Cerebellar nuclear complex (tissue), 1 donor: Measurements from ENCODE around the gene ZNF684.
"Not testable (repeated sequence)": the region's sequence is repeated elsewhere in the genome, so short reads cannot be mapped to it uniquely, and the experiment has no call there.

Experiments
- DNase-seq, 2 experiments: peaks; one replicate each; lab custom pipeline; 2025; lab: John Stamatoyannopoulos, UW

Gene ZNF684

GRCh38 chr1:40574805-40575204 lies 43.4 kb downstream of the ZNF684 start:
- not testable (repeated sequence) for DNase-seq

- DNase-seq = no peak
Observed at GRCh38 chr1:40575336-40575735, 43.9 kb downstream of the ZNF684 start.

- DNase-seq = no peak
Observed at GRCh38 chr1:40582116-40582515, 50.7 kb downstream of the ZNF684 start.

GRCh38 chr1:40583980-40584379 lies 52.5 kb downstream of the ZNF684 start:
- no peak for DNase-seq

GRCh38 chr1:40588586-40588985 lies 57.1 kb downstream of the ZNF684 start:
- DNase-seq = no peak

- DNase-seq = no peak
Observed at GRCh38 chr1:40592107-40592803, 60.8 kb downstream of the ZNF684 start.

- no peak for DNase-seq
Observed at GRCh38 chr1:40593449-40594186, 62.2 kb downstream of the ZNF684 start.

GRCh38 chr1:40594187-40594531 lies 62.7 kb downstream of the ZNF684 start:
- DNase-seq = no peak

GRCh38 chr1:40595623-40596022 lies 64.2 kb downstream of the ZNF684 start:
- no peak for DNase-seq
